Endothelial cell (in vitro differentiated cells): ENCODE results near the gene COBLL1. TPM values are rescaled to one million over a fixed set of nuclear protein-coding genes. Genes with fewer than 3 reads are reported as not detected.

ENCODE experiments used
- DNase-seq: peaks from one replicate; pipeline ENCODE4 v3.0.0; 2021; ENCODE audit warnings: low spot score
- H3K27ac Mint-ChIP-seq: one replicate; pipeline ENCODE4 v1.8.0; 2021; ENCODE audit warnings: mixed read lengths, inconsistent platforms; ENCODE audit not compliant: unreplicated experiment
- H3K27me3 Mint-ChIP-seq: one replicate; pipeline ENCODE4 v1.8.0; 2021; ENCODE audit warnings: mild to moderate bottlenecking, moderate library complexity, mixed read lengths, inconsistent platforms; ENCODE audit not compliant: unreplicated experiment
- H3K36me3 Mint-ChIP-seq: one replicate; pipeline ENCODE4 v1.8.0; 2021; ENCODE audit warnings: mild to moderate bottlenecking, low read depth, mixed read lengths, inconsistent platforms; ENCODE audit not compliant: unreplicated experiment
- H3K4me1 Mint-ChIP-seq: one replicate; pipeline ENCODE4 v1.8.0; 2021; ENCODE audit warnings: mild to moderate bottlenecking, mixed read lengths, inconsistent platforms; ENCODE audit not compliant: unreplicated experiment
- H3K4me3 Mint-ChIP-seq: one replicate; pipeline ENCODE4 v1.8.0; 2021; ENCODE audit warnings: mild to moderate bottlenecking, mixed read lengths, inconsistent platforms; ENCODE audit not compliant: unreplicated experiment
- H3K9me3 Mint-ChIP-seq: one replicate; pipeline ENCODE4 v1.8.0; 2021; ENCODE audit warnings: mixed read lengths, inconsistent platforms; ENCODE audit not compliant: unreplicated experiment
- CTCF ChIP-seq: fragments of 200-600 bp; sonication (generic); IDR thresholded peaks from one replicate; pipeline ENCODE4 v1.5.0; 2021; ENCODE audit warnings: antibody characterized with exemption; ENCODE audit not compliant: unreplicated experiment
- total RNA-seq: library from RNA; stranded (reverse); fragmentation: NEBNext Ultra II Directional; extraction: Animal tissue kit (Norgen Biotek cat#: 25700); gene quantifications from one replicate; pipeline ENCODE4 v1.2.1, GENCODE V29; 2021; ENCODE audit not compliant: unreplicated experiment

COBLL1 gene
- total RNA-seq, 1 donor from 2014 or later, result 46.6 TPM

DNA sequence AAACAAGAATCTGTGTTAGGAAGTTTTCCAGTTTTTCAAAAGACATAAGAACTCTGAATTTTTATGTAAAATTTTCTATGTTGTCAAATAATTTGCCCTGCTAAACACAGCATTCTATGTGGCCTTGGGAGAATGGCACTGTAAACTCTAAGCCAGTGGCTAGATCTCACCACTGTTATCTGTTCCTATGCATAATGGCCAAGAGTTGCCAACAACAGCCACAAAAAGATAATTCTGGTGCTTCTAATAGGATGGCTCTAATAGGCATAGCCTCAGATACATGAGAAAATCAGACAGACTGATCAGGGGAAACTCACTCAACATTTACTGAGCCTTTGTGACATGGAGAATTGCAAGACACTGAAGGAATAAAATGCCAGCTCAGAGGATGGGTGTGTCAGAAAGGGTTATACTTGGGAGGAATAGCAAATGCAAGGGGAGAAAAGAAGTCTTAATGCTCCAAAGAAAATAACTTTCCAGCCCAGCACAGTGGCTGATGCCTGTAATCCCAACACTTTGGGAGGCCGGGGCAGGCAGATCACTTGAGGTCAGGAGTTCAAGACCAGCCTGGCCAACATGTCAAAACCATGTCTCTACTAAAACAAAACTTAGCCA, 63.7 kb downstream of the COBLL1 start:
- Mint-ChIP-seq H3K4me3 (peak overlapping the region; percentile 12), H3K27me3 (peaks cover 4% of the 10 kb centered on the region), H3K4me1 (peaks cover 22% of the 10 kb centered on the region), H3K36me3 (peaks cover 6% of the 10 kb centered on the region), H3K9me3 (no peaks in the 10 kb centered on the region), H3K27ac (no peak overlapping the region)
- no peak for DNase-seq
- no peak for TF ChIP-seq CTCF

- Mint-ChIP-seq H3K4me1 (peaks cover 25% of the 10 kb centered on the region), H3K9me3 (no peaks in the 10 kb centered on the region), H3K36me3 (peaks cover 5% of the 10 kb centered on the region), H3K27me3 (peaks cover 1% of the 10 kb centered on the region), H3K27ac (no peak overlapping the region), H3K4me3 (no peak overlapping the region)
- TF ChIP-seq CTCF, result no peak
- DNase-seq, result no peak
Observed at GRCh38 chr2:164773635-164774034, 68.0 kb downstream of the COBLL1 start.

DNA sequence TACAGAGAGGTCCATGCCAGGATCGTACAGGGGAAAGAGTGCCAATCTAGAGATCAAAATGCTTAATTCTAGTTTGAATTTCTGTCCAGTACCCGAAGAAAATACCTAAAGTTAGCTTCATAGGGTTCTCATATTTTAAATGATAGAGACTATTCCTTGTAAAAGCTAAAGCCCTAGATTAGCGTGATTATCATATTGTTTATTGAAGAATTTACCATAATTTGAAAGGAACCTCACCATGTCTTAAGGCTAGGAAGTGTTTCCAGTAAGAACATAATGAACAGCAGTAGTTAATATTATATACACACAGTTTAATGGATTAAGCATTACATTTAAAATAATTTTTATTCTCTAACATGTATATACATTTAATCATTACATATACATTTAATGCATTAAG, 68.5 kb downstream of the COBLL1 start:
- no peak overlapping the region for H3K4me3 Mint-ChIP-seq
- peaks cover 25% of the 10 kb centered on the region for H3K4me1 Mint-ChIP-seq
- peaks cover 1% of the 10 kb centered on the region for H3K27me3 Mint-ChIP-seq
- H3K36me3 Mint-ChIP-seq, result peaks cover 3% of the 10 kb centered on the region
- H3K27ac Mint-ChIP-seq, result no peak overlapping the region
- no peak for TF ChIP-seq CTCF
- no peak for DNase-seq
- no peaks in the 10 kb centered on the region for H3K9me3 Mint-ChIP-seq

DNA sequence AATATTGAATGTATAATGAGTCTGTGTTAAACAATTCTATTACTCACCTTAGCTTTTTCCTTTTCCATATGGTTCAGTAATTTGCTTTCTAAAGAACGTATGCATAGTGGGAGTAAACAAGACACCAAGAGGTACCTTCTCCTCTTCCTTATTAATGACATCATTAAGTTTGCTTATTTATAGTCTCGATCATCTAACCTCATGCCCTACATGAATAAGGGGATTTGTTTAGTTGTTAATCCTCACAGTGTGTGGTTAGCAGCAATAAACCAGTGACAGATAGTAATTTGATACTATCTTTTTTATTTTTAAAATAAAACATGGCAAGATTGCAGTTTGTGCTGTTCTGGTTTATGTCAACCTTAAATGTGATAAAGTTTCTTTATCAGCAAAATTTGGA, 69.7 kb downstream of the COBLL1 start:
- Mint-ChIP-seq H3K9me3 (no peaks in the 10 kb centered on the region), H3K27me3 (peaks cover 1% of the 10 kb centered on the region), H3K27ac (no peak overlapping the region), H3K4me1 (peaks cover 22% of the 10 kb centered on the region), H3K36me3 (no peaks in the 10 kb centered on the region), H3K4me3 (no peak overlapping the region)
- no peak for DNase-seq
- TF ChIP-seq CTCF, result no peak

DNA sequence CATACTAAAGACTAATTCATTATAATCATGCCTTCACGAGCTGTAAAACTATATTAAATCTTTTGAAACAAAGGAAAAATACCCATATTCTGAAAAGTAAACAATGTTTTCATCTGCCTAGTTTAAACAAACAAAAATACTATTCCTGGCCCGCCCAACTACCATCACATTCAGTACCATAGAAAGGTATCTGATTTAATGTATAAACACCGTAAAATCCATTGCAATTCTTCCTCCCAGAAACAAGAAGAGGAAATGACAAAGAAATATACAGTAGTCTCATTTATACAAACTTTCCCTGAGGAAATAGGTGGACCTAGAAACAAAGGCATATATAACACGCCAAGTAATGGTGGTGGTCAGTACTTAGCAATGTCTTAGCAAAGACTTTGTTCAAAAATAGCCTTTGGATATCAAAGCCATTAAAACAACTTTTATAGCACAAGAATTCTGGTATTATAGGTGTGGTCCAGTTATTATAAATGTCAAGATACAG, 71.2 kb downstream of the COBLL1 start:
- no peak for DNase-seq
- H3K27me3 Mint-ChIP-seq, result no peaks in the 10 kb centered on the region
- no peaks in the 10 kb centered on the region for H3K9me3 Mint-ChIP-seq
- TF ChIP-seq CTCF, result no peak
- H3K36me3 Mint-ChIP-seq, result no peaks in the 10 kb centered on the region
- H3K4me1 Mint-ChIP-seq, result peaks cover 19% of the 10 kb centered on the region
- H3K27ac Mint-ChIP-seq, result peak overlapping the region; percentile 22
- H3K4me3 Mint-ChIP-seq, result no peak overlapping the region
